Hindlimb muscle (tissue), 1 donor: Measurements from ENCODE around the gene UROC1. TPM values are rescaled to one million over a fixed set of nuclear protein-coding genes. Genes with fewer than 3 reads are reported as not detected.

ENCODE experiments used
- DNase-seq: peaks from one replicate; pipeline ENCODE4 v3.0.0-alpha.2; 2013
- polyA plus RNA-seq: library from polyadenylated mRNA; unstranded; fragments of 120-200 nt; gene quantifications from one replicate; pipeline ENCODE4 v1.2.1, GENCODE V29; 2013; ENCODE audit not compliant: insufficient read length

The UROC1 gene
- polyA plus RNA-seq, 1 donor: 0.14 TPM

DNA sequence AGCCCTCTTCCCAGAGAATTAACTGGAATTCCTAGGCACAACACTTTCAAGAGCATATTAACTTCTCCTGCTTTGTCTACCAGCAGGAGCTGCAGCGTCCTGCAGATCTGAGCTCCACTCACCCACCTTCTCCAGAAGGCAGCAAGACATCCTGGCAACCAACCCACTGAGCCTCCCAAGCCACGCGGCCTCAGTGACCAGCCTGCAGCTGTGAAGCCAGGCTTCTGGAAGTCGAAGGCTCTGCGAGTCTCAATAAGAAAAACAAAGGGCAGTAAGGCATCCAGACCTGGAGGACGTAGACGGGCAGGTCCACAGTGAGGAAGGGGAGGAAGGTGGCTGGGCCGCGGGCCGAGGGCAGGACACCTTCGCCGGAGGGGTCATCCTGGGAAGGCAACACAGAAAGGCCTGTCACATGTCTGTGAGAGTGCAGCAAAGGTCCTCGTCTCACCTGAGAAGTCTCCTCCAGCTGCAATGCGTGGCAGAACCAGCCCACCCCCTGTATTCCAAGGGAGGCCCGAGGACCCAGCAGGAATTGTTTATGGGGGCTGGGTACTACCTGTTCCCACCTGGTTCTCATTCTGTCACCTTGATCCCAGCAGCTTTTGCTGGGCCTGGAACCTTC lies 78.1 kb downstream of the UROC1 start:
- no peak for DNase-seq

DNA sequence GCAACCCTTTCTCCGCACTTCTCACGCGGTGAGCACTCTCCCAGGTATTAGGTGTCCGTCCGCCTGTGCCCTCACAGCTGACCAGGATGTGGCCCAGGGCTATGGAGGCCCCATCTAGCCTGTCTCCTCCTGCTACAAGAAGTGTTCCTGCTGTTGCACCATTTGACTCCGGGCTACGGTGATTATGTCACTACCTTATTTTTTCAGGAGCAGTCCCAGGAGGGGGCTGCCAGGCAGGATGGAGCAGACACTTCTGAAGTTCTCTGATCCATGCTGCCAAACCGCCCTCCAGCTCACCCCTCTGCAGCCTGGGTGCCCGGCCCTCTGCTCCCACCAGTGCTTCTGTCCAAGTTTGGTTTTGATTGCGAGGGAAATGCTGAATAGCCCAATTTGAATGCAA lies 78.8 kb downstream of the UROC1 start:
- no peak for DNase-seq

GRCh38 chr3:126438186-126438585 lies 79.4 kb downstream of the UROC1 start:
- no peak for DNase-seq

DNA sequence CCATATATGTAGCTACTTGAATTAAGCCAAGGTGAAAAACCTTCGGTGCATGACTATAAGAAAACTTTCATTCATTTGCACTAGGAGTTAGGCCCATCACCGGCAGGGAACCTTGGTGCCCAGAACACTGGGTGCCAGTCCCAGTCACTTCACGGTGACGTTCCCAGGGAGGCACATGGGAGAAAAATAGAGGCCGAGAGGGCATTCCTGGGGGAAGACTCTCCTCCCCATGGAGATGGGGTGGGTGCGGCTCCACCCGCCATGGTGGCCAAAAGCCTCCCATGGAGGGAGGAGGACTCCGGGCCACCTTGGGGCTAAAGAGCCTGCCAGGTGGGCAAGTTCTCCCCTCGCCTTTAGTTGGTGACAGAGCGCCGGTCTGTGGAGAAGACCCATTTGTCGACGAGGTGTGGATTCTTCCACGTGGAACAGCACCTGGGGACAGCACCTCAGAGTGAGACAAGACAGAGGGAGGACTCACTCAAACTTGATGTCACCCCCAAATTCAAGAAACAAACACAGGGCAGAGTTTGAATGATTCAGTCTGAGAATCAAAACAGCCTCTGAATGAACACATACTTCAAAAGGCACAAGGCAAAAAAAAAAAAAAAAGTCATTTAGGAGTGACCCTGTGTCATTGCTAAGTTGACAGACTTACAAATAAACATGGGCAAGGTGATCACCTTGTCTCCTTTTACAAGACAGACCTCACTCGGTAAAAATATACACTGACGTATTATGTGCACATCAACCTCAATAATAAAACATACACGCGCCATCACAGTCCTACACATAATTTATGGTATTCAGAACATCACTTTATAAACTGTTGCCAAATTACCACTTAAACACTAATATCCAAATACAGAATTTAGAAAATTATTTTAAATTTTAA lies 80.5 kb downstream of the UROC1 start:
- DNase-seq: no peak

DNA sequence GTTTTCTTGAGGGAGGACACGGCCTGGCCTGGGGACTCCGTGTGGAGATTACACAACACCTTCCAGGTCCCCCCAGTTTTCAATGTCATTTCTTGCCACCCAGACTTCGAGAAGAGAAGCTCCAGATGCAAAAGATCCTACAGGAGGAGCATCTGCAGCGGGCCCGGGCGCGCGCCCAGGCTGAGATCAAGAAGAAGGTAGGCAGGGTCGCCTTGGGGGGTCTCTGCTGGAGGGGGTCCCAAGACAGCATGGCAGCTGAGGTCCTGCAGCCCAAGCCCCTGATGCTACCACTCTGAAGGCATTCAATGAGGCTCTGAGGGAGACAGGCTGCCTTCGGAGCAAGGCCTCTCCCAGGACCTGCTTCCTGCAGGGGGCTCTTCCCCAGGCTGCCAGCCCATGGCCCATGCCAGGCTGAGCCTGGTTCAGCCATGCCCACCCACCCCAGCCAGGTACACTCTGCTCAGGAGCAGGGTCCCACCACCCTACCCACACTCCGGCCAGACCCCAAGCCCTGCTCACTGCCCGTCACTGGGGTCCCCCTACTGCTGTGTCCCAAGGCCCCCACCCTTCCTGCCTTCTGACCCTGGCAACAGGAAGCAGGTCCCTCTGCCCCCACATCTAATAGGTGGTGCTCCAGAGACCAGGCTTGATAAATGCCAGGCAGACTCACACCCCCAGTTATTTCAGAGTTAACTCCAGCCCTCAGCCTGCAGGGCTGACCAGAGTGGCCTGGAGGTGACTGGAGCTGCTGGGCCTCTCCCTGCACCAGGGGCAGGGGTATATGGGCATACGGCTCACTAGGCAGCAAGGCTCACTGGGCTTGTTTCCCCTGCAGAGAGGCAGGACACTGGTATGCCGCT lies 81.9 kb downstream of the UROC1 start:
- DNase-seq: no peak

GRCh38 chr3:126434931-126435411 lies 82.6 kb downstream of the UROC1 start:
- no peak for DNase-seq

GRCh38 chr3:126434264-126434590 lies 83.3 kb downstream of the UROC1 start:
- DNase-seq: no peak

DNA sequence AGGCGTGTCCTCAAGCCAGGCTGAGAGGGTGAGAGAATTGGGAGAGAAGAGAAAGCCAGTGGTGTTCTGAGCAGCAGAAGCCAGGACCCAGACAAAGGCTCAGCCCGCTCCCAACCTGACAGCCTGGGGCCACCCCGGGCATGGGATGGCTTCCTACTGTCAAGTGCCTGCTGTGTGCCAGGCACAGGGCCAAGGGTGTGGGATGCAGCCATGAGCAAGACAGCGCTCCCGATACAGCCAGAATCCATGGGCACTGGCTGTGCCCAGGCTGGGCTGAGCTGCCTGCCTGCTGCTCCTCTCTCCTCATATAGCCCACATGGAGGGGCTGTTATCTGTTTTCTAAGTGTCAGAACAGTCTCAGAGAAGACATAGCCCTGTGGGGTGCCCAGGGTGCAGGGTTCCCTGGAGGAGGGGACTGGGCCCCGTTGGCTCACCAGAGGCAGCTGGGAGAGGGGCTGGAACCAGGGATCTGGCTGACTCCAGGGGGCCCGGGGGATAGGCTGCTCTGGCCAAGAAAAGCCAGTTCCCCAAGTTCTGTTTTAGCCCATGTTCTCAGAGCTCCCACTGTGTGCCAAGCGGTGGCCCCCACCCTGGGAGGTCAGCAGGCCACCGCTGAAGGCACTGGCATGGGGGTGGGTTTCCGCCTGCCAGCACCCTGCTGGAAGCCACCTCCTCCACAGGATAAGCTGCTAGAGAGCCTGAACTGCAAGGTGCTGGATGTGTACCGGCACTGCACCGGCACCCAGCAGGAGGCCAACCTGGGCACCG lies 83.9 kb downstream of the UROC1 start:
- DNase-seq: no peak

- DNase-seq: no peak
Observed at GRCh38 chr3:126433105-126433430, 84.5 kb downstream of the UROC1 start.

- no peak for DNase-seq
Observed at GRCh38 chr3:126432361-126433104, 85.0 kb downstream of the UROC1 start.

Other genes starting within 250 kb of the UROC1 start
- 1.6 TPM for gene KLF15, start 160.4 kb downstream of the UROC1 start, polyA plus RNA-seq
- gene CFAP100, start 122.9 kb downstream of the UROC1 start, polyA plus RNA-seq: 0.58 TPM
- gene ZXDC, start 41.9 kb downstream of the UROC1 start, polyA plus RNA-seq: 32.9 TPM
- gene CHST13, start 6.4 kb upstream of the UROC1 start, polyA plus RNA-seq: 0.18 TPM
- not detected for gene C3orf22, start 41.2 kb upstream of the UROC1 start, polyA plus RNA-seq
- 8.6 TPM for gene TXNRD3, start 137.4 kb upstream of the UROC1 start, polyA plus RNA-seq
- 6.5 TPM for gene CHCHD6, start 186.5 kb upstream of the UROC1 start, polyA plus RNA-seq